ENCODE measurements around the gene DYSF. TPM values are rescaled to one million over a fixed set of nuclear protein-coding genes. Genes with fewer than 3 reads are reported as not detected.

Gene DYSF
- total and polyA plus RNA-seq, 2 donors (not counting 1 experiment from before 2014, with no cell fraction given): 0.17 to 0.43 TPM

- no peak overlapping the region for H3K27ac ChIP-seq (ENCODE audit: low read length in 2 of 2)
- no peak overlapping the region for H2AFZ ChIP-seq (ENCODE audit: insufficient read depth, low read depth, low read length, poor library complexity, severe bottlenecking)
- Mint-ChIP-seq H3K9me3 (ENCODE audit: insufficient read depth) (no peaks in the 10 kb centered on the region), H3K4me1 (no peaks in the 10 kb centered on the region), H3K27ac (no peak overlapping the region), H3K27me3 (no peaks in the 10 kb centered on the region), H3K4me3 (no peak overlapping the region)
- H4K20me1 ChIP-seq (ENCODE audit: control insufficient read depth, insufficient read depth, low read length, poor library complexity, severe bottlenecking): no peaks in the 10 kb centered on the region
- H3K36me3 ChIP-seq (replicated peaks in 1 of 2; ENCODE audit: control extremely low read depth in 1 of 2, control insufficient read depth in 1 of 2, extremely low read depth in 1 of 2, insufficient read depth in 2 of 2, low read length in 1 of 2): no peaks in the 10 kb centered on the region
- H3K79me2 ChIP-seq (ENCODE audit: control insufficient read depth, insufficient read depth, low read length): no peaks in the 10 kb centered on the region
- no peak overlapping the region for H3K9ac ChIP-seq (ENCODE audit: low read length)
- H3K4me2 ChIP-seq (replicated peaks; ENCODE audit: low read depth, low read length, poor library complexity, severe bottlenecking): no peak overlapping the region
- POLR2A ChIA-PET: no interaction called here
- ATAC-seq (ENCODE audit: low read depth): no peak
- CTCF ChIA-PET: interaction anchor here (0.7 kb wide), 2 partner anchors 15 to 38 kb away, joined by 3 read pairs; no protein-coding TSS in a partner anchor
- no peak for TF ChIP-seq CTCF (IDR thresholded peaks at IDR 0.05)
- TF ChIP-seq EZH2 (IDR thresholded peaks at IDR 0.05; ENCODE audit: borderline replicate concordance, insufficient read depth, low read depth, low read length, poor library complexity, severe bottlenecking): no peak
- H3K27me3 ChIP-seq (replicated peaks in 1 of 4; ENCODE audit: control extremely low read depth in 1 of 4, control insufficient read depth in 3 of 4, insufficient read depth in 4 of 4, low read length in 3 of 4): no peaks in the 10 kb centered on the region
- no peak overlapping the region for H3K4me3 ChIP-seq (ENCODE audit: control extremely low read depth in 1 of 5, extremely low read depth in 1 of 5, insufficient read depth in 1 of 5, low read depth in 2 of 5, low read length in 4 of 5)
- intact Hi-C loops (cut with micrococcal nuclease): no loop called here
- H3K9me3 ChIP-seq (ENCODE audit: control extremely low read depth in 1 of 3, control insufficient read depth in 2 of 3, insufficient read depth in 1 of 3, low read length in 2 of 3): no peaks in the 10 kb centered on the region
- 93% methylated on average over 3 of the region's 5 CpGs for WGBS (ENCODE audit: insufficient coverage)
- no peaks in the 10 kb centered on the region for H3K4me1 ChIP-seq (ENCODE audit: control insufficient read depth in 2 of 2, insufficient read depth in 2 of 2, low read length in 2 of 2)
- no peak for DNase-seq
Observed at GRCh38 chr2:71564361-71564760, 111.0 kb downstream of the DYSF start.

GRCh38 chr2:71564790-71565189, 111.4 kb downstream of the DYSF start:
- TF ChIP-seq EZH2 (IDR thresholded peaks at IDR 0.05; ENCODE audit: borderline replicate concordance, insufficient read depth, low read depth, low read length, poor library complexity, severe bottlenecking) (no peak), CTCF (IDR thresholded peaks at IDR 0.05) (no peak)
- no peaks in the 10 kb centered on the region for H4K20me1 ChIP-seq (ENCODE audit: control insufficient read depth, insufficient read depth, low read length, poor library complexity, severe bottlenecking)
- POLR2A ChIA-PET: interaction anchor here (0.7 kb wide), 1 partner anchor 624 kb away, joined by 3 read pairs; no protein-coding TSS in a partner anchor
- no peak overlapping the region for H3K4me2 ChIP-seq (replicated peaks; ENCODE audit: low read depth, low read length, poor library complexity, severe bottlenecking)
- H3K36me3 ChIP-seq (replicated peaks in 1 of 2; ENCODE audit: control extremely low read depth in 1 of 2, control insufficient read depth in 1 of 2, extremely low read depth in 1 of 2, insufficient read depth in 2 of 2, low read length in 1 of 2): no peaks in the 10 kb centered on the region
- intact Hi-C loops (cut with micrococcal nuclease): no loop called here
- no peaks in the 10 kb centered on the region for H3K79me2 ChIP-seq (ENCODE audit: control insufficient read depth, insufficient read depth, low read length)
- H3K9ac ChIP-seq (ENCODE audit: low read length): no peak overlapping the region
- Mint-ChIP-seq H3K27me3 (no peaks in the 10 kb centered on the region), H3K27ac (no peak overlapping the region), H3K4me3 (no peak overlapping the region), H3K9me3 (ENCODE audit: insufficient read depth) (no peaks in the 10 kb centered on the region), H3K4me1 (no peaks in the 10 kb centered on the region)
- ATAC-seq (ENCODE audit: low read depth) (no peak), DNase-seq (no peak)
- WGBS (ENCODE audit: insufficient coverage): 94% methylated on average over 5 of the region's 7 CpGs
- no peaks in the 10 kb centered on the region for H3K27me3 ChIP-seq (replicated peaks in 1 of 4; ENCODE audit: control extremely low read depth in 1 of 4, control insufficient read depth in 3 of 4, insufficient read depth in 4 of 4, low read length in 3 of 4)
- H3K4me1 ChIP-seq (ENCODE audit: control insufficient read depth in 2 of 2, insufficient read depth in 2 of 2, low read length in 2 of 2): no peaks in the 10 kb centered on the region
- CTCF ChIA-PET: interaction anchor here (0.7 kb wide), 2 partner anchors 16 to 38 kb away, joined by 3 read pairs; no protein-coding TSS in a partner anchor
- H3K27ac ChIP-seq (ENCODE audit: low read length in 2 of 2): no peak overlapping the region
- H3K4me3 ChIP-seq (ENCODE audit: control extremely low read depth in 1 of 5, extremely low read depth in 1 of 5, insufficient read depth in 1 of 5, low read depth in 2 of 5, low read length in 4 of 5): no peak overlapping the region
- H3K9me3 ChIP-seq (ENCODE audit: control extremely low read depth in 1 of 3, control insufficient read depth in 2 of 3, insufficient read depth in 1 of 3, low read length in 2 of 3): no peaks in the 10 kb centered on the region
- H2AFZ ChIP-seq (ENCODE audit: insufficient read depth, low read depth, low read length, poor library complexity, severe bottlenecking): no peak overlapping the region

All from B cell (primary cell).